Measurements from ENCODE around the gene GOT2.
"Not testable (repeated sequence)": the region's sequence is repeated elsewhere in the genome, so short reads cannot be mapped to it uniquely, and the experiment has no call there.

The GOT2 gene

DNA sequence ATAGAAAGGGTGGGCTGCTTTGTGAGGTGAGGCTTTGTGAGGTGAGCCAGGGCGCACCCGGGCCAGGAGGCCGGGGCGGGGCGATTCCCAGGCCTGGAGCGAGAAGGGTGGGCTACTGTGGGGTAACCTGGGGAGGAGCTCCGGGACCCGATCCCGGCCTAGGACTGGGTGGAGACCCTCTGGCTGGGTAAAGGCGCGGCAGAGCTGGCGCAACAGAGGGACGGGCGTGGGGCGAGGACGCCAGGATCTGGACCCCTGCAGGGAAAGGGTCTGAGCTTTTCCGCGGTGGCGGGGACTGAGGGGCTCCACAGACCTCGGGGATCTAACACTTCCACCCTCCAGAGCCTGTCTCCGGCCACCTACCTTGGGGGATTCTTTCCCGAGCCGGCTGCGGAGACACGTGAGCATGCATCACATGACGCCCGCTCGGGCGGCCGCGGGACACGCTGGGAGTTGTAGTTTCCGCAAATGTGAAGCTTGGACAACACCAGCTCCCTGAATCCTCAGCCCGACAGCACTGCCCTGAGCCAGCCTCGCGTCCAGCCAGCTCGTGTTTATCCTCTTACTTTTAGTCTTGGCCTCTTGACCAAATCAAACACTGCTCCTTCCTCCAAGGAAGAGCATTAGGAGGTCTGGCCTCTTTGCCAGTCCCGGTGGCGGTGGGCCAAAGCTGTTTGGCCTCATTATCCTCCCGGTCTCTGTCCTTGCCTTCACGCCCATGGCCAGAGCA lies 49.6 kb downstream of the GOT2 start, which contains the start of gene SLC38A7:
Gene SLC38A7, minus strand, starts transcription at position 417 of the 730 bp plus-strand sequence. CDS start 4,644 bp downstream, outside the sequence.
- H3K9me3 Mint-ChIP-seq, result no peaks in the 10 kb centered on the region

DNA sequence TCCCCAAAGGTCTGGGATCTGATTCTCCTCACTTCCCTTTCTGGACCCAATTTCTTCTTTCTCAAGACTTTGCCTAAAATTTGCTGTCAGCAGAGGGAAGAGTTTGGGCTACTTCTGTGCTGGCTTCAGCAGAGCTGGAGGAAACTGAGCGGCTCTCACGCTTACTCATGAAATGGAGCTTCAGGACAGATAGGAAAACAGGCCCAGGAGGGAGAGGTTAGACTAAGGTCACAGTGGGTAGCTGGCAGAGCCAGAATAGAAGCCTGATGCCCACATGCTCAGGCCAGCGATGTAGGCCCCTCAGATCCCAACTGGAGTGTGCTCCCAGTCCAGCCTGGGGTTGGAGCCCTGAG lies 50.1 kb downstream of the GOT2 start:
- Mint-ChIP-seq H3K9me3 (no peaks in the 10 kb centered on the region), H3K4me3 (peak overlapping the region; percentile 92), H3K36me3 (peaks cover 10% of the 10 kb centered on the region), H3K27me3 (no peaks in the 10 kb centered on the region), H3K27ac (peak overlapping the region; percentile 88), H3K4me1 (peaks cover 27% of the 10 kb centered on the region)
- no peak for ATAC-seq

More for the DNA sequence above, 49.6 kb downstream of the GOT2 start, which contains the start of gene SLC38A7:
- H3K36me3 Mint-ChIP-seq, result peaks cover 10% of the 10 kb centered on the region
- ATAC-seq, result peak; percentile 93
- peak within 1 kb of the TSS; percentile 92 for H3K4me3 Mint-ChIP-seq
- peaks cover 27% of the 10 kb centered on the region for H3K4me1 Mint-ChIP-seq
- no peaks in the 10 kb centered on the region for H3K27me3 Mint-ChIP-seq
- peak within 1 kb of the TSS; percentile 88 for H3K27ac Mint-ChIP-seq

DNA sequence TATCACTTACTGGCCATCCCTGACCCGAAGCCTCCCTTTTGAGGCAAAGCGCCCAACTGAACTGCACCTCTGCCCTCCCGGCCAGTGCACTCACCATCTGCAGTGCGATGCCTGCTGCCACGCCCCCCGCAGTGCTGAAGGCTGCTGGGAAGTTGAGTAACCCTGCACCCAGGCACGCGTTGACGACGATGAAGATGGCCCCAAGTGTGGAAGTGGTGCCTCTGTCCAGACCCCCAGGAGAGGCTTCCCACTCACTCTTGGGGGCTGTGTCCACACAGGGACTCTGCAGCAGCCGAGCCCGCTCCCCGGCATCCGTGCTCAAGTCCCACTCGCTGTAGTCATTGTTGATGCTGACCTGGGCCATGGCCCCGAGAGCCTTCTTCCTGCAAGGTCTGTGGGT lies 54.4 kb downstream of the GOT2 start:
- no peak for ATAC-seq
- H3K9me3 Mint-ChIP-seq, result no peaks in the 10 kb centered on the region
- peaks cover 24% of the 10 kb centered on the region for H3K4me1 Mint-ChIP-seq
- H3K36me3 Mint-ChIP-seq, result peaks cover 42% of the 10 kb centered on the region
- H3K4me3 Mint-ChIP-seq, result no peak overlapping the region
- H3K27me3 Mint-ChIP-seq, result no peaks in the 10 kb centered on the region
- H3K27ac Mint-ChIP-seq, result no peak overlapping the region

DNA sequence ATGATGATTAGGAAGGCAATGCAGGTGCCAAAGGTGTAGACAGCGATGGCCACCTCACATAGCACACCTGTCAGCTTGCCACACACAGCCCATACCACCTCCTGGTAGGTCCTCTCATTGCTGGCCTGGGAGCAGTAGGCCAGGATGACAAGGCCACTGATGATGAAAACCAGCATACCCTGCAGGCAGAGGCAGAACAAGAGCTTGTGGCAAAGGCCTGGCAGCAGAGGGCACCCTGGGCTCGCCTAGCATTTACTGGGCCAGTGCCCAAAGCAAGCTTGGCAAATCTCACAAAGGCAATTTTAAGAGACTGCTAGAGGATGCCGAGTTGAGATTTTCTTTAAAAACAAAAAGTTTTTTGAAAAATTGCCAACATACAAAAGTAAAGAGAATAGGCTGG lies 55.4 kb downstream of the GOT2 start:
- peaks cover 15% of the 10 kb centered on the region for H3K4me1 Mint-ChIP-seq
- no peak overlapping the region for H3K27ac Mint-ChIP-seq
- no peaks in the 10 kb centered on the region for H3K9me3 Mint-ChIP-seq
- H3K4me3 Mint-ChIP-seq, result no peak overlapping the region
- H3K27me3 Mint-ChIP-seq, result no peaks in the 10 kb centered on the region
- no peak for ATAC-seq
- peaks cover 44% of the 10 kb centered on the region for H3K36me3 Mint-ChIP-seq

DNA sequence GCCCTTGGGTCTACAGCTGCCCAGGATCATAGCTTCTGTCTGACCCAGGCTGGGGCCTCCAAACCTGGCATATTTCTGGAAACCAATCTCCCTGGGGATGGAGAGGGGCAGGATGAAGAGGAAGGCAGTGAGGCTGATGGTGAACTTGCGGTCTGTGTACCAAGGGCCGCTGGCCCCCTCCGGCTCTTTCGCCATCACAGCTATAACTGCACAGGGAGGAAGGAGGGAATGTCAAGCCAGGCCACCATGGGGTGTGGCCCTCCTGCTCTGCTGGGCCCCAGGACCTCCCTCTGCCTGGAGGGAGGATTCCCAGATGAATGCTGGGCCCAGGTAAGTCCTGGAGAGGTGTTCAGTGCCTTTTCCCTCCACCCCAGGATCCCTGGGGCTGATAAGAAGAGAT lies 55.8 kb downstream of the GOT2 start:
- Mint-ChIP-seq H3K9me3 (no peaks in the 10 kb centered on the region), H3K27ac (no peak overlapping the region), H3K36me3 (peaks cover 44% of the 10 kb centered on the region), H3K27me3 (no peaks in the 10 kb centered on the region), H3K4me1 (peaks cover 11% of the 10 kb centered on the region), H3K4me3 (no peak overlapping the region)
- no peak for ATAC-seq

DNA sequence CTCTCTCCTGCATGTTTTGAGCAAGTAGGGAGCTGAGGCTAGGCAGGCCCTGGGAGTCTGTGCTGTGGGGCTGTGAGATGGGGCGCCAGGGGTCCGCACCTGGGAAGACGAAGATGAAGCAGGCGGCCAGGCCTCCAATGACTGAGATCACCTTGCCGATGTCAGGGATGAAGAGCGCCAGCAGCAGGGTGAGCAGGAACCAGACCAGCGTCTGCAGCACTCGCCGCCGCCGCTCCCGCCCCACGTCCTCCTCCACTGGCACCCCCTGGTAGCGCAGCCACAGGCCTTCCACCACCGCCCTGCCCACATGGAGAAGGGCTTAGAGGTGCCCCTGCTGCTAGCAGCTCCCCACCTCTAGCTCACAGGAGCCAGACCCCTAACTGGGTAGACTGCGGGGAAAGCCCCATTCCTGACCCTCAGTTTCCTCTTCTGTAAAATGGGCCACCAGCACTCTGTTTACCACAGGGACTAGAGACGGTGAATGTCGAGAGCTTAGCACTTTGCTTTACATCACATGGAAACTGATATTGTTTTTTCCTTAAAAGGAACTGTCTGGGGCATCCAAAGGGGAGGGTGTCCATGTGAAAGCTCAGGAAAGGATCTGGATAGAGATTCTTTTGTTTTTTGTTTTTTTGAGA lies 63.1 kb downstream of the GOT2 start:
- Mint-ChIP-seq H3K27me3 (no peaks in the 10 kb centered on the region), H3K9me3 (no peaks in the 10 kb centered on the region), H3K36me3 (peaks cover 55% of the 10 kb centered on the region), H3K27ac (no peak overlapping the region), H3K4me3 (no peak overlapping the region), H3K4me1 (no peaks in the 10 kb centered on the region)
- no peak for ATAC-seq

DNA sequence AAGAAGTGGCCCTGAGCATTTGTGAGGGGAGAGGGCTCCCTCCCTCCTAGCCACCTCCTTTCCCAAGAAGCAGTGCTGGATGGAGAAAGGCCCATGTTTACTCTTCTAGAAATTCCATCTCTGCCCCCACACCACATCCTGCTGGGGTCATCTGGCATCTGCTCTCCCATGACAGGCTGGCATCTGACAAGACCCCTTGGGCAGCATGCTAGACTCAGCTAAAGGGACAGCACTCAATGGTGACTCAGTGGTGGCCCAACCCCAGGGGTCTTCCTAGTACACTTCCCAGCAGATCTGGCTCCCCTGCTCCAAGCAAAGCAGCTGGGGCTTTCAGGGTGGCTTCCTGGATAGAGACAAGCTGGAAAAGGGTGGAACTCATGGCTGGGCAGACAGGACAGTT lies 63.9 kb downstream of the GOT2 start:
- Mint-ChIP-seq H3K27me3 (no peaks in the 10 kb centered on the region), H3K4me1 (no peaks in the 10 kb centered on the region), H3K4me3 (no peak overlapping the region), H3K36me3 (peaks cover 57% of the 10 kb centered on the region), H3K9me3 (no peaks in the 10 kb centered on the region), H3K27ac (no peak overlapping the region)
- ATAC-seq, result no peak

DNA sequence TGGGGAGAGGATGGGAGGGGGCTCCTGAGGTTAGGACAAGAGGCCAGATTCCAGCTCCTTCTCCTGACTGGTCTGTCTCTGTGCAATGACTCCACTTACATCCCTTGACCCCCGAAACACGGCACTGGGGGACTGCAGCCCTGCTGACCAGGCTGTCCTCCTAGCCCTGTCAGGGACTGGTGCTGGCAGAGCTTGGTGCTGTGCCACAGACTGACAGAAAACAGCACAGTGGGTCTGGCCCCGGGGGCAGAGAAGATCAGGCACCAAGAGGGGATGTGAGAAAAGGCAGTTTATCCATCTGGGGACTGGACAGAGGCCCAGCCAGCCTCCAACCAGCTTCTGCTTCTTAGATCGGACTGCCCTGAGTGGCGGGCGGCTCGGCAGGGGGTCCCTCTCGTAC lies 68.9 kb downstream of the GOT2 start:
- Mint-ChIP-seq H3K4me3 (no peak overlapping the region), H3K4me1 (no peaks in the 10 kb centered on the region), H3K36me3 (peaks cover 32% of the 10 kb centered on the region), H3K27me3 (no peaks in the 10 kb centered on the region), H3K9me3 (no peaks in the 10 kb centered on the region), H3K27ac (no peak overlapping the region)
- ATAC-seq, result no peak

DNA sequence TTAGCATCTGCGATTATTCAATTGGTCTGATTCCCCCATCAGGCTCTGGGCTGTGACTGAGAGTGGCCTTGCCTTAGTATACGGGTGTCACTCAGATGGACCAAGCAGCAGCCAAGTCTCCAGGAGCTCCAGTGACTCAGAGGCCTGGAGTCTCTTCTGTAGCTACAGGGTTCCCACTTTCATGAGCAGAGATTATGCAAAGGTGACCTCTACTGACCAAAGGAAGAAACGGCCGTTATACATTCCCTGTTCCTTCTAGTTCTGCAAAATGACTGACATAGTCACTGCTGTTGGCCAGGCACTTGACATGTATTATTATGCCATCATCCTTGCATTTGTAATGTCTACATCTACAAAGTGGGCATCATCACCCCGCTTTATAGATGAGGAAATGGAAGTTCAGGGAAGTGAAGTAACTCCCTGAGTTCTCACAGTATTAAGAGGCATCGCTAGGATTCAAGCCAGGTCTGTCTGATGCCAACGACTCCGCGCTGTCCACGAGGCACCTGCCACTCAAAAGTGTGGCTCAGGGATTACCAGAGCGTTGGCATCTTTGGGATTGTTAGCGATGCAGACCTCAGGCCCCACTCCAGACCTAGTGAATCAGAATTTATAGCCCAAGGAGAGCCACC lies 72.8 kb downstream of the GOT2 start:
- peak; percentile 72 for ATAC-seq

DNA sequence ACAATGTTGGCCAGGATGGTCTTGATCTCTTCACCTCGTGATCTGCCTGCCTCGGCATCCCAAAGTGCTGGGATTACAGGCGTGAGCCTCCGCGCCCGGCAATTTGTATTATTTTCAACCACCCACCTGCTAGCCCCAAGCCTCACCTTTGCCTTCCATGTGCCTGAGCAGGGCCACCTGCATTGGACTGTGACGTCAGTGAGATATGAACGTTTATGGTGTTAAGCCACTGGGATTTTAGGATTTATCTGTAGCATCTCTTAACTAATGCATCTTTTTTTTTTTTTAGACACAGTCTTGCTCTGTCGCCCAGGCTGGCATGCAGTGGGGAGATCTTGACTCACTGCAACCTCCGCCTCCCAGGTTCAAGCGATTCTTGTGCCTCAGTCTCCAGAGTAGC lies 74.2 kb downstream of the GOT2 start:
- H3K4me3 Mint-ChIP-seq, H3K27ac Mint-ChIP-seq, H3K9me3 Mint-ChIP-seq, H3K27me3 Mint-ChIP-seq, ATAC-seq, H3K4me1 Mint-ChIP-seq, H3K36me3 Mint-ChIP-seq: not testable (repeated sequence)

More for the DNA sequence above, 72.8 kb downstream of the GOT2 start:
- Mint-ChIP-seq H3K36me3 (peaks cover 10% of the 10 kb centered on the region), H3K9me3 (no peaks in the 10 kb centered on the region), H3K4me1 (no peaks in the 10 kb centered on the region), H3K27ac (no peak overlapping the region), H3K27me3 (no peaks in the 10 kb centered on the region), H3K4me3 (no peak overlapping the region)

DNA sequence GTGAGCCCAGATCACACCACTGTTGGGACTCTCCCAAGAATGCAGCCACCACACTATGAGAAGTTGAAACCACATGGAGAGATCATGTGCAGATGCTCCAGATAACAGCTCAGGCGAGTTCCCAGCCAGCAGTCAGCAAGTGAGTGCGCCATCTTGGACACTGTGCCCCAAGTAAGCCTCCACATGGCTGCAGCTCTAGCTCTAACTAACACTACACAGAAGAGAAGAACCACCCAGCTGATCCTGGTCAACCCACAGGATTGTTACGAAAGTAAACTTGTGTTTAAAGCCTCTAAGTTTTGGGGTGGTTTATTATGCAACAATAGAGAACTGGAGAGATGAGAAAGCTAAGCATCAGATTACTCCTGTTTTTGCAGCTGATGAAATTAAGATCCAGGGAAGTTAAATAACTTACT lies 75.3 kb downstream of the GOT2 start:
- Mint-ChIP-seq H3K27ac (no peak overlapping the region), H3K9me3 (no peaks in the 10 kb centered on the region), H3K36me3 (no peaks in the 10 kb centered on the region), H3K27me3 (no peaks in the 10 kb centered on the region), H3K4me3 (no peak overlapping the region), H3K4me1 (no peaks in the 10 kb centered on the region)
- no peak for ATAC-seq
